Activated T-helper 1 cell treated with anti-CD3 and anti-CD28 coated beads, Interleukin-12 subunit alpha, Interleukin-12 subunit beta, Interleukin-2, Interleukin-4 antibody, amounts not matched to agents 30 ng/mL and 10 ng/mL and 1 ng/mL, durations not matched to agents 14 hours and 24 hours and 36 hours (primary cell): ENCODE results near the gene KIAA1755. TPM values are rescaled to one million over a fixed set of nuclear protein-coding genes. Genes with fewer than 3 reads are reported as not detected.
"Not testable (repeated sequence)": the region's sequence is repeated elsewhere in the genome, so short reads cannot be mapped to it uniquely, and the experiment has no call there.

Experiments
- DNase-seq: peaks from one replicate; pipeline ENCODE4 v3.0.0; 2021; ENCODE audit warnings: low spot score
- H3K27ac Mint-ChIP-seq: one replicate; pipeline ENCODE4 v1.8.0; 2021; ENCODE audit warnings: mild to moderate bottlenecking, mixed read lengths
- H3K27me3 Mint-ChIP-seq: one replicate; pipeline ENCODE4 v1.8.0; 2022; ENCODE audit warnings: mild to moderate bottlenecking, moderate library complexity, mixed read lengths; ENCODE audit not compliant: insufficient read depth
- H3K36me3 Mint-ChIP-seq: one replicate; pipeline ENCODE4 v1.8.0; 2021; ENCODE audit warnings: low read depth, mixed read lengths
- H3K4me1 Mint-ChIP-seq: one replicate; pipeline ENCODE4 v1.8.0; 2021; ENCODE audit warnings: low read depth, mixed read lengths
- H3K4me3 Mint-ChIP-seq: one replicate; pipeline ENCODE4 v1.8.0; 2021; ENCODE audit warnings: mild to moderate bottlenecking, moderate library complexity, mixed read lengths
- H3K9me3 Mint-ChIP-seq: one replicate; pipeline ENCODE4 v1.8.0; 2021; ENCODE audit warnings: mixed read lengths
- intact Hi-C: fragments of 100-400 bp; cut with micrococcal nuclease; formaldehyde crosslinking; loops from one replicate; pipeline ENCODE4 v1.15.1; 2024
- total RNA-seq: library from RNA; stranded (reverse); gene quantifications from 2 replicates; pipeline ENCODE4 v1.2.3, GENCODE V29; 2022

Gene KIAA1755
- total RNA-seq, 1 donor from 2014 or later: not detected

DNA sequence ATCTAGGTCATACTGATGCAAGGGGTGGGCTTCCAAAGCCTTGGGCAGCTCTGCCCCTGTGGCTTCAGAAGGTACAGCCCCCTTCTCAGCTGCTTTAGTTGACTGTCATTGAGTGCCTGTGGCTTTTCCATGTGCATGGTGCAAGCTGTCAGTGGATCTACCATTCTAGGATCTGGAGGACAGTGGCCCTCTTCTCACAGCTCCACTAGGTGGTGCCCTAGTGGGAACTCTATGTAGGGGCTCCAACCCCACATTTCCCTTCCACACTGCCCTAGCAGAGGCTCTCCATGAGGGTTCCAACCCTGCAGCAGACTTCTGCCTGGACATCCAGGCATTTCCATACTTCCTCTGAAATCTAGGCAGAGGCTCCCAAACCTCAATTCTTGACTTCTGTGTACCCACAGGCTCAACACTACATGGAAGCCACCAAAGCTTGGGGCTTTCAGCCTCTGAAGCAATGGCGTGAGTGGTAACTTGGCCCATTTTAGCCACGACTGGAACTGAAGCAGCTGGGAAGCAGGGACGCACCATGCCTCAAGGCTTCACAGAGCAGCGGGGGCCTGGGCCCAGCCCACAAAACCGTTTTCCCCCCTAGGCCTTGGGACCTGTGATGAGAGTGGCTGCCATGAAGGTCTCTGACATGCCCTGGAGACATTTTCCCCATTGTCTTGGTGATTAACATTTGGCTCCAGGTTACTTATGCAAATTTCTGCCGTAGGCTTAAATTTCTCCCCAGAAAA is 20.8 kb upstream of the KIAA1755 start:
- DNase-seq, H3K9me3 Mint-ChIP-seq, H3K27me3 Mint-ChIP-seq, H3K4me1 Mint-ChIP-seq, H3K27ac Mint-ChIP-seq, intact Hi-C loops, H3K36me3 Mint-ChIP-seq, H3K4me3 Mint-ChIP-seq: not testable (repeated sequence)

DNA sequence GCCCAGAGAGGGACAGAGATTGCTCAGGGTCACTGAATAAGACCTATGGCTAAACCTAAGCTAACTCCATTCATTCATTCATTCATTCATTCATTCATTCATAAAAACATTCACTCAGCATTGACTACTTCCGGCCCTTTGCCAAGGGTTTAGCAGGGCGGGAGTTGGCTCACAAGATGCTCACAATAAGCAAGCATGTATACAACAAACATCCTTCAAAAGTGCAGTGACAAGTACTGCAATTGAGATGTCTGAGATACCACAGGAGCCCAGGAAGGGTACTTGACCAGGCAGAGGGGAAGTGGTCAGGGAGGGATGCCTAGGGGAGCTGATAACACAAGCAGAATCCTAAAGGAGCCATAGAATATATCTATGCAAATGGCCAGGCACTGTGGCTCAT is 18.2 kb upstream of the KIAA1755 start:
- no peaks in the 10 kb centered on the region for H3K4me1 Mint-ChIP-seq
- no peak overlapping the region for H3K4me3 Mint-ChIP-seq
- intact Hi-C loops: no loop called here
- H3K27me3 Mint-ChIP-seq: peaks cover 13% of the 10 kb centered on the region
- no peaks in the 10 kb centered on the region for H3K36me3 Mint-ChIP-seq
- H3K27ac Mint-ChIP-seq: no peak overlapping the region
- no peaks in the 10 kb centered on the region for H3K9me3 Mint-ChIP-seq
- no peak for DNase-seq

DNA sequence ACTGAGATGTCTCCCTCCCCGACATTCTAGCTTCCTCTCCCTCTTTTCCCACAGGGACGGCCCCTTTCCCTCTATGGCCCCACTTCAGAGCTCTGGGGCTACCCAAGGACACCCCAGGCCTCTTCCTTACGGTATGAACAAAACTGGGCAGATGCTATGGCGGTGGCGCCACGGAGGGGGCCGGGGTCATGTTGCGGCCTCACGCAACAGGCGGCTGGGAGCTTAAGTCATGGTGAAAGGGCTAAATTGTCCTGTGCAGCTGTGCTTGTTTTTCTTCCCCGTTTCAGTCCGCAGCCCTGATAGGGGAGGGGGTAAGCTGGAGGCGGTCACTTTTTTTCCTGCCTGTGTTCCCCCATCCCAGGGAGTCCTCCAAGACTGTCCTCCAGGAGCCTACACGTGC is 17.6 kb upstream of the KIAA1755 start:
- intact Hi-C loops: no loop called here
- Mint-ChIP-seq H3K27me3 (peaks cover 11% of the 10 kb centered on the region), H3K9me3 (no peaks in the 10 kb centered on the region), H3K36me3 (no peaks in the 10 kb centered on the region), H3K27ac (no peak overlapping the region), H3K4me3 (no peak overlapping the region), H3K4me1 (no peaks in the 10 kb centered on the region)
- DNase-seq: no peak

DNA sequence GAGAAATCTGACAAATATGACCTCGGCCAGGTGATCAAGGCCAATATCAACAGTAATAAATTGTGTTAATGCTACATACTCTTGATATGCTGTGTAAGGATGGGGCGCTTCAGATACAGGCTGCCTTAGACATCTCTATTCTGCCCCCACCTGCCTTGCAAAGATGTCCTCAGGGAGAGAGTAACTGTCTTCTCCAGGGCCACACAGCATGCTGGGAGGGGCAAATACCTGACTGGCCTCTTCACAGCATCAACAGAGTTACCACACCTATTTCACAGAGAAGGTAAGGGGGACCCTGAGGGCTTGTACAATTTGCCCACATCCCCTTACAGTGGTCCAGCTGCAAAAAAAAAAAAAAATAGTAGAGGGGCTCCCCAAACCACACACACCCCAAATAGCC is 17.2 kb upstream of the KIAA1755 start:
- H3K27ac Mint-ChIP-seq: no peak overlapping the region
- H3K4me1 Mint-ChIP-seq: no peaks in the 10 kb centered on the region
- DNase-seq: no peak
- intact Hi-C loops: no loop called here
- H3K27me3 Mint-ChIP-seq: peaks cover 11% of the 10 kb centered on the region
- no peaks in the 10 kb centered on the region for H3K36me3 Mint-ChIP-seq
- no peak overlapping the region for H3K4me3 Mint-ChIP-seq
- H3K9me3 Mint-ChIP-seq: no peaks in the 10 kb centered on the region

DNA sequence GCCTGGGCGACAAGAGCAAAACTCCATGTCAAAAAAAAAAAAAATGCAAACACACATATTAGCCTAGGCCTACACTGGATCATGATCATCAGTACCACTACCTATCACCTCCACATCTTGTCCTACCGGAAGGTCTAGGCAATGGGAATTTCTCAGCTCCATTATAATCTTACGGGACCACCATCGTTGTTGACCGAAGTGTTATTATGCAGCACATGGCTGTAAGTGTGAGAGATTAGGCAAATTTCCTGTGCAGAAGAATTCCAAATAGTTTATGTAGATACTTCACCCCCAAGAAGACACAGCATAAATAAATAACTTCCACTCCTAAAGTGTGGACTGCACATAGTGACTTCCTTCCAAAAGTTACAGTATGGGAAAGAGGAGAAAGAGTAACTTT is 16.8 kb upstream of the KIAA1755 start:
- intact Hi-C loops: no loop called here
- H3K4me1 Mint-ChIP-seq: no peaks in the 10 kb centered on the region
- no peaks in the 10 kb centered on the region for H3K9me3 Mint-ChIP-seq
- H3K27ac Mint-ChIP-seq: no peak overlapping the region
- peaks cover 11% of the 10 kb centered on the region for H3K27me3 Mint-ChIP-seq
- H3K4me3 Mint-ChIP-seq: no peak overlapping the region
- no peaks in the 10 kb centered on the region for H3K36me3 Mint-ChIP-seq
- no peak for DNase-seq

DNA sequence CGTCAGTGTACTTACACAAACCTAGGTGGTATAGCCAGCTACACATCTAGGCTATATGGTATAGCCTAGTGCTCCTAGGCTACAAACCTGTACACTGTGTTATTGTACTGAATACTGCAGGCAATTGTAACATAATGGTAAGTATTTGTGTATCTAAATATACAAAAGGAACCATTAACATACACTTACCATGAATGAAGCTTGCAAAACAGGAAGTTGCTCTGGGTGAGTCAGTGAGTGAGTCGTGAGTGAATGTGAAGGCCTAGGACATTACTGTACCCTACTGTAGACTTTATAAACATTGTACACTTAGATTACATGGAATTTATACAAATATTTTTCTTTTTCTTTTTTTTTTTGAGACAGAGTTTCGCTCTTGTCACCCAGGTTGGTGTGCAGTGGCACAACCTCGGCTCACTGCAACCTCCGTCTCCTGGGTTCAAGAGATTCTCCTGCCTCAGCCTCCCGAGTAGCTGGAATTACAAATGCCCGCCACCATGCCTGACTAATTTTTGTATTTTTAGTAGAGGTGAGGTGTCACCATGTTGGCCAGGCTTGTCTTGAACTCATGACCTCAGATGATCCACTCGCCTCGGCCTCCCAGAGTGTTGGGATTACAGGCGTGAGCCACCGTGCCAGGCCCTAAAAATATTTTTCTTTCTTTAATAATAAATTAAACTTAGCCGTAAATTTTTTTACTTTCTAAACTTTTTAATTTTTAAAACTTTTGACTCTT is 15.4 kb upstream of the KIAA1755 start:
- no peaks in the 10 kb centered on the region for H3K4me1 Mint-ChIP-seq
- no peak overlapping the region for H3K27ac Mint-ChIP-seq
- no peaks in the 10 kb centered on the region for H3K9me3 Mint-ChIP-seq
- H3K36me3 Mint-ChIP-seq: no peaks in the 10 kb centered on the region
- H3K4me3 Mint-ChIP-seq: no peak overlapping the region
- peaks cover 9% of the 10 kb centered on the region for H3K27me3 Mint-ChIP-seq
- DNase-seq: no peak
- intact Hi-C loops: no loop called here

DNA sequence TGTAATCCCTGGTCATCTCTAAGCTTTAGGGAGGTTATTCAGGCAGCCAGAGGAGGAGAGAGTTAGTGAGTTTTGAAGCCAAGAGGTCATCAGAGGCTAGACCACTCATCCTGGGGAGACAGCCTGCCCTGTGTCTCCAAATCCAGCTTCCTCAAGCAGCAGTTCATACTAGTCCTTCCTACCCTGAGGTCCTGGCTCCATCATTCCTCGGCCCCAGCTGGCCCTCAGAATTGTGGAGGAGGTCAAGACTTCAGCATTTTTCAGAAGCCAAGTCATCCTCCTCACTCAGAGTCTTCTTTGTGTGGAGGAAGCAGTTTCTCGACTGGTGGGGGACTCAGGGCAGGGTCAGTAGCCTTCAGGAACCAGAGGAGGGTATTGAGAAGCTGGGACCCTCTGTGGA is 12.4 kb upstream of the KIAA1755 start:
- no peaks in the 10 kb centered on the region for H3K4me1 Mint-ChIP-seq
- no peaks in the 10 kb centered on the region for H3K9me3 Mint-ChIP-seq
- no peak overlapping the region for H3K4me3 Mint-ChIP-seq
- H3K27ac Mint-ChIP-seq: no peak overlapping the region
- DNase-seq: no peak
- peaks cover 6% of the 10 kb centered on the region for H3K27me3 Mint-ChIP-seq
- intact Hi-C loops: no loop called here
- H3K36me3 Mint-ChIP-seq: no peaks in the 10 kb centered on the region

DNA sequence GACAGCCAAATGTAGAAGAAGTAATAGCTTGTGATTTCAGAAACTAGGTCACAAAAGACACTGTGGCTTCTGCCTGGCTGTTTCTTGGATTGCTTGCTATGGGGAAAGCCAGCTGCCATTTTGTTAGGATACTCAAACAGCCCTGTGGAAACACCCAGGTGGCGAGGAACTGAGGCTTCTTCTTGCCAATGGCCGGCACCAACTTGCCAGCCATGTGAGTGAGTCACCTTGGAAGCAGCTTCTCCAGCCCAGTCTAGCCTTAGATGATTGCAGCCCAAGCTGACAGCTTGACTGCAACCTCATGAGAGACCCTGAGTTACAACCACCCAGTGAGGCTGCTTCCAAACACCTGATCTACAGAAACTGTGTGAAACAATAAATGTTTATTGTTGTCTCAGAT is 11.9 kb upstream of the KIAA1755 start:
- H3K4me3 Mint-ChIP-seq: no peak overlapping the region
- H3K4me1 Mint-ChIP-seq: no peaks in the 10 kb centered on the region
- no peak overlapping the region for H3K27ac Mint-ChIP-seq
- H3K36me3 Mint-ChIP-seq: no peaks in the 10 kb centered on the region
- H3K27me3 Mint-ChIP-seq: peaks cover 6% of the 10 kb centered on the region
- H3K9me3 Mint-ChIP-seq: no peaks in the 10 kb centered on the region
- intact Hi-C loops: no loop called here
- no peak for DNase-seq

DNA sequence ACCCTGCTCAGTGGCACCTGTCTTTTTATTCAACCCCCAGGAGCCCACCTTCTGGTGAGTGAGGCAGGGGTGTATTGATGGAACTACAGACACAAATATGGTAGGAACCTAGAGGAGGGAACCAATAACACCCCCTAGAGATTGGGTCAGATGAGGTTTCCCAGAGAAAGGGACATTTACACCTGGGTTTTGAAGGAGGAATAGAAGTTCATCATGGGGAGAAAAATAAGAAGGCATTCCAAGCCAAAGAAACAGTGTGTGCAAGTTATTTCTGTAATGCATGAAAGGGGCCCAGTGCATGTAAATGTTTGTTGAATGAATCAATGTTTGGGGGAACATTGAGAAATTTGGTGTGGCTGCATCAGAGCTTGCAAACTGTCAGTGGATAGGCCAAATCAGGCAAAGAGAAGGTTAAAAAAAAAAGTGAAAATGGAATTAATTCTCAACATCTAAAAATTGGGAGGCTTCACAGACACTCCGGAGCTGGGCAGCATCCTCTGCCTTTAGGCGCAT is 11.1 kb upstream of the KIAA1755 start:
- no peaks in the 10 kb centered on the region for H3K9me3 Mint-ChIP-seq
- peaks cover 7% of the 10 kb centered on the region for H3K27me3 Mint-ChIP-seq
- H3K27ac Mint-ChIP-seq: no peak overlapping the region
- H3K36me3 Mint-ChIP-seq: no peaks in the 10 kb centered on the region
- no peak overlapping the region for H3K4me3 Mint-ChIP-seq
- no peaks in the 10 kb centered on the region for H3K4me1 Mint-ChIP-seq
- intact Hi-C loops: no loop called here
- DNase-seq: no peak

DNA sequence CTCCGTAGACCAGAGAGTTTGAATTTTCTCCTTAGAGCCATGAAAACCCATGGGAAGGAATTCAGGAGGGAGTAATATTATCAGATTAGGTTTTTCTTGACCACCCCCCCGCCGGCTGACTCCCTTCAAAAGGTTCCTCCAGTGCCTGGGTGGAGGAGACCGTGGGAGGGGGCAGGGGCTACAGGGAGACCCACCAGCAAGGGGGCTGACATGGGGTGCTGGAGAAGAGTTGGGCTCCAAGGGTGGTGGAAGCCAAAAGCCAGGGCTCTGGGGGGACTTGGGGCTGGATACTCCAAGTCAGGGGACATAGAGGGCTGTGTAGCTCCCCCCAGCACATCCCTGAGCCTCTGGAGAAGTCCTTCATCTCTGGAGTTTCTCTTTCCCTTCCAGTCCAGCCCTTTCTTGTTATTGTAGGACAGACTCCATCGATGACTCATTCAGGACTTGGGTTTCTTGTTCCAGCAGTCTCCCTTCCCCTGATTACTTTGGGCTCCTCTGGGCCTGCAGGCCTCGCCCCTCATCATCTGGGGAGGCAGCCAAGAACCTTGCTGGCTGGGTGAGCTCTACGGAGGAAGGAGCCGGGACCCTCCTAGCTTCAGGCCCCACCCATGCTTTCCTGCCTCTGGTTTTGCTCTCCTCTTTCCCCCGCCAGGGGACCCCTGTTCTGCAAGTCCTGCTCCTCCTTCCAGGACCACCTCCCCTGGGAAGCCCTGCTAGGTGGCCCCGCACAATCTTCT is 10.5 kb upstream of the KIAA1755 start:
- Mint-ChIP-seq H3K4me1 (no peaks in the 10 kb centered on the region), H3K9me3 (no peaks in the 10 kb centered on the region), H3K4me3 (no peak overlapping the region), H3K27me3 (peaks cover 8% of the 10 kb centered on the region), H3K27ac (no peak overlapping the region), H3K36me3 (no peaks in the 10 kb centered on the region)
- DNase-seq: no peak
- intact Hi-C loops: no loop called here

DNA sequence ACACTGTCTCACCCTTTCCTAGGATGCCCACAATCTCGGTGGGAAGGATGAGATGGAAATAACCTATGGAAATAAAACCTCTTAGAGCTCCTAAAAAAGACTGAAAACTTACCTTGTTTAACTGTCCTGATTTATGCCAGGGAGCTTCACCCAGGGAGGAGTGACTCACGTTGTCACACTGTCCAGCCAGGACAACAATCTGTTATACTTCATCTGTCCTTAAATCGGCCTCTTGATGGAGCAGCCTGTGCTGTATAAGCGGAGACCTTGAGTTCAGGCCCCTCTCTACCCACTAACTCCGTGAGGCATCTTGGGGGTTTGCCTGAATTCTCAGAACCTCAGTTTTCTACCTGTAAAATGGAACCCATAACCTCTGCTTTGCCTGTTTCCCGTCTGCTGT is 9.2 kb upstream of the KIAA1755 start:
- Mint-ChIP-seq H3K9me3 (no peaks in the 10 kb centered on the region), H3K27ac (no peak overlapping the region), H3K27me3 (peaks cover 4% of the 10 kb centered on the region), H3K36me3 (no peaks in the 10 kb centered on the region), H3K4me3 (no peak overlapping the region), H3K4me1 (no peaks in the 10 kb centered on the region)
- intact Hi-C loops: no loop called here
- no peak for DNase-seq

DNA sequence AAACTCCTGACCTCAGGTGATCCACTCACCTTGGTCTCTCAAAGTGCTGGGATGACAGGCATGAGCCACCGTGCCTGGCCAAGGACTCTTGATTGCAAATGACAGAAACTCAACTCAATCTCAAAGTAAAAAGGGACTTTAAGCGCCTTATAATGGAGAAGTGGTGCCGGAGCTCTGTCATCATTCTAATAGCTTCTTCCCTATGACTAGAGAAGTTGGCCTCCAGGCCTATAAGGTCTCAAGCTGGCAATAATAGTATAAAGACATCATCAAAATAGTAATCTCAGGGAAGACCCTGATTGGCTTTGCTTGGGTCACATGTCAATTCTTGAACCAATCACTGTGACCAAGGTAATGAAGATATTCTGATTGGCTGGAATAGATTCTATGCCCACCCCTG is 8.5 kb upstream of the KIAA1755 start:
- no peak overlapping the region for H3K4me3 Mint-ChIP-seq

DNA sequence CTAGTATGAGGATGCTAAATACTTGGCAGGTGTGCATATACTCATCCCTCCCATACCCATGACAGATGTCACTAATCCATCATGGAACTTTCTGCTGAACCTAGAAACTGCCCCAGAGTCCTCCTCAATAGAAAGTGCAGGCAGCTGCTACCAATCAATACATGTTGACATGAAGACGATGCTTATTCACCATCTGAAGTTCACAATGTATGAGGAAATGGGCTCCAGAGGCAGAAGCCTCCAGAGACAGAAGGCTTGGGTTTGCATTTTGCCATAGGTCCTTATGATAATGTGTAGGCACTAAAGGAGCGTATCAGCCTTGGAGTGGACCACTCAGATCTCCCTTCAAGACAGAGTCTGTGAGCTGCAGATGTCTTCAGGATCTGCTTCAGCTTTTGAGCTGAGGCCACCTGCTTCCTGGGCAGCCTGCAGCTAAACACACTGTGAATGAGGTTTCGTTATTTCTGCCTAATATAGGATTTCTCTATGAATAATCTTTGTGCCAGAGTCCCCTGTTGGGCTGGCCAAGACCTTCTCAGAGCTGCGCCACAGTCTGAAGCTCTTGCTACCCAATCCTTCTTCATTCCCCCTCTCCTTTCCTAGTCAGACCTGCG is 7.5 kb upstream of the KIAA1755 start:
- no peak overlapping the region for H3K27ac Mint-ChIP-seq
- intact Hi-C loops: no loop called here
- H3K27me3 Mint-ChIP-seq: peaks cover 4% of the 10 kb centered on the region
- H3K4me1 Mint-ChIP-seq: no peaks in the 10 kb centered on the region
- no peak overlapping the region for H3K4me3 Mint-ChIP-seq
- no peaks in the 10 kb centered on the region for H3K36me3 Mint-ChIP-seq
- DNase-seq: no peak
- H3K9me3 Mint-ChIP-seq: no peaks in the 10 kb centered on the region

More for the DNA sequence above, 8.5 kb upstream of the KIAA1755 start:
- Mint-ChIP-seq H3K27me3 (peaks cover 4% of the 10 kb centered on the region), H3K27ac (no peak overlapping the region), H3K4me1 (no peaks in the 10 kb centered on the region), H3K36me3 (no peaks in the 10 kb centered on the region), H3K9me3 (no peaks in the 10 kb centered on the region)
- intact Hi-C loops: no loop called here
- no peak for DNase-seq
